ENCODE data around the gene MRPS34.
A peak's percentile ranks its signal among the peaks of the same experiment; 100 is the strongest.

Gene MRPS34

GRCh38 chr16:1759511-1759910, 13.4 kb downstream of the MRPS34 start:
- no peaks in the 10 kb centered on the region for H3K27me3 Mint-ChIP-seq
- peaks cover 16% of the 10 kb centered on the region for H3K4me1 Mint-ChIP-seq
- DNase-seq = no peak
- ATAC-seq = no peak
- H3K27ac Mint-ChIP-seq = no peak overlapping the region
- H3K9me3 Mint-ChIP-seq = no peaks in the 10 kb centered on the region
- H3K4me3 Mint-ChIP-seq = no peak overlapping the region

- Mint-ChIP-seq H3K4me1 (peaks cover 16% of the 10 kb centered on the region), H3K9me3 (no peaks in the 10 kb centered on the region), H3K27ac (peak overlapping the region; percentile 52 to 89)
Observed at GRCh38 chr16:1758923-1759322, 14.0 kb downstream of the MRPS34 start.

DNA sequence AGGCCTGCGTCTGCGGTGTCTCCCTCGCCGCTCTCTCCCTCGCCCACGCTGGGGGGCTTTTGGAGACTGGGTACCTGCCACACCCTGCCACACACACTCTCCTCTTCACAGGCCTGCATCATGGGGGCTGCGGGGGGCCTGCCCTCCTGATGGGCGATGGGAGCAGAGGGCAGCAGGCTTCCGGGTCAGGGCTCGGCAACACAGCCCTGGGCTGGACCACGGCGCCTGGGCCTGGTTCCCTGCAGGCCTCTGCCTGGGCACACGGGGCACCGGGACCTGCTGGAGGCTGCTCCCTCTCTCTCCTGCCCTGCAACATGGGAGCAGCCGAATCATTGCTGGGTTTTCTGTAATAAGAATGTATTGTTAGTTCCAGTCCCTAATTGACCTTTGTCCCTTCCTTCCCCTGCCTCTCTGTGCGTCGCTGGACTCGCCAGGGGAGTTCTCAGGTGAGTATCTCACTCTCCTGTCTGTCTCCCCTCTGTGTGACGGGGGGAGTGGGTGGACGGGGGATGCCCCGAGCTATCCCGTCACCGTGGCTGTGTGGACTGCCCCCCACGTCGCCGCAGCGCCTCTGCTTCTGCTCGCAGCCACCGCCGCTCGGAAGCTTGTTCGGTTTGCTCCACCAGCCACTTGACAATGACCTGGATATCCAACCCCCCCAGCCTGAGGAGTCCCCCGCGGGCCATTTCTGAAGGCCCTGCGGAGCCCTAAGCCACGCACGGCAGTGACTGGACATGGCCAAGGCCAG, 15.0 kb downstream of the MRPS34 start:
- H3K27me3 Mint-ChIP-seq = no peaks in the 10 kb centered on the region
- no peak for DNase-seq
- no peak overlapping the region for H3K27ac Mint-ChIP-seq
- H3K9me3 Mint-ChIP-seq = no peaks in the 10 kb centered on the region
- peaks cover 16% of the 10 kb centered on the region for H3K4me1 Mint-ChIP-seq
- H3K4me3 Mint-ChIP-seq = no peak overlapping the region
- ATAC-seq = peak; percentile 11

More at GRCh38 chr16:1758923-1759322, 14.0 kb downstream of the MRPS34 start:
- DNase-seq = no peak
- no peaks in the 10 kb centered on the region for H3K27me3 Mint-ChIP-seq
- H3K4me3 Mint-ChIP-seq = no peak overlapping the region
- no peak for ATAC-seq

DNA sequence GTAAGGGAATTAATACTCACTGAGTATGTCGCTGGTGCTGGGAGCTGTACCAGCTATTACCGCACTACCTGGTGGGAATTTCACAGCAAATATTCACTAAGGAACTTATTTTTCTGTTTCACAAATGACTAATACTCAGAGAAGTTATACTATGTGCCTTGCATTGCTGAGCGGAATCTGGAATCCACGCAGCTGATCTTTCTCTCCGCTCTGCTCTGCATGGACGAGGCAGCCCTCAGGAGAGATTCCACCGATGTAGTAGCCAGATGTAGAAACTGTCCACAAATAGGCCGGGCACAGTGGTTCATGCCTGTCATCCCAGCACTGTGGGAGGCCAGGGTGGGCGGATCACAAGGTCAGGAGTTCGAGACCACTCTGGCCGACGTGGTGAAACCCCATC, 18.7 kb downstream of the MRPS34 start:
- peak overlapping the region in 1 of 2 donors; percentile 89 for H3K27ac Mint-ChIP-seq

DNA sequence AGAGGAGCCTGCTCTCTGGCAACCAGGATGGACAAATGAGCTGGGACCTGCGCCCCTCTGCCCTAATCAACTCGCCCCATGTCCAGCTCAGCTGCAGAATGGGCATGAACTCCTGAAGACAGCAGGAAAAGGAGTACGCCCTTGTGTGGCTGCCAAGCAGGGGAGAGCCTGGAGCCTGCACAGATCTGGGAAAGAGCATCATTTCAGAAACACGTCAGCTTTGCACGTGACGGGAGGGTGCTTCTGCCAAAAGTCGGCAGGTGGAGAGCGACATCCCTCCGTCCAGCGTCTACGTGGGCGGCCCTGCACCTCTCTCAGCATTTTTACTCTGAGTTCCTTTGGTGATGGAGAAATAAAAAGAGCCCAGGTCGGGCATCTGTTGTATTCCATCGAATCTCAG, 20.1 kb downstream of the MRPS34 start:
- Mint-ChIP-seq H3K27ac (no peak overlapping the region), H3K27me3 (no peaks in the 10 kb centered on the region), H3K4me3 (no peak overlapping the region), H3K9me3 (no peaks in the 10 kb centered on the region), H3K4me1 (peaks cover 14% of the 10 kb centered on the region)
- ATAC-seq = no peak
- no peak for DNase-seq

More for the DNA sequence above, 18.7 kb downstream of the MRPS34 start:
- DNase-seq (no peak), ATAC-seq (no peak)
- no peaks in the 10 kb centered on the region for H3K27me3 Mint-ChIP-seq
- no peaks in the 10 kb centered on the region for H3K9me3 Mint-ChIP-seq
- no peak overlapping the region for H3K4me3 Mint-ChIP-seq
- H3K4me1 Mint-ChIP-seq = peaks cover 16% of the 10 kb centered on the region

- Mint-ChIP-seq H3K4me3 (no peak overlapping the region), H3K27me3 (no peaks in the 10 kb centered on the region), H3K27ac (peak overlapping the region in 1 of 2 donors; percentile 27), H3K9me3 (no peaks in the 10 kb centered on the region), H3K4me1 (peaks cover 5% of the 10 kb centered on the region)
- ATAC-seq (no peak), DNase-seq (no peak)
Observed at GRCh38 chr16:1751946-1752345, 21.0 kb downstream of the MRPS34 start.

GRCh38 chr16:1749152-1750117, 23.5 kb downstream of the MRPS34 start:
- ATAC-seq = no peak
- DNase-seq = no peak
- Mint-ChIP-seq H3K9me3 (no peaks in the 10 kb centered on the region), H3K27ac (no peak overlapping the region), H3K4me1 (no peaks in the 10 kb centered on the region), H3K4me3 (no peak overlapping the region), H3K27me3 (no peaks in the 10 kb centered on the region)

DNA sequence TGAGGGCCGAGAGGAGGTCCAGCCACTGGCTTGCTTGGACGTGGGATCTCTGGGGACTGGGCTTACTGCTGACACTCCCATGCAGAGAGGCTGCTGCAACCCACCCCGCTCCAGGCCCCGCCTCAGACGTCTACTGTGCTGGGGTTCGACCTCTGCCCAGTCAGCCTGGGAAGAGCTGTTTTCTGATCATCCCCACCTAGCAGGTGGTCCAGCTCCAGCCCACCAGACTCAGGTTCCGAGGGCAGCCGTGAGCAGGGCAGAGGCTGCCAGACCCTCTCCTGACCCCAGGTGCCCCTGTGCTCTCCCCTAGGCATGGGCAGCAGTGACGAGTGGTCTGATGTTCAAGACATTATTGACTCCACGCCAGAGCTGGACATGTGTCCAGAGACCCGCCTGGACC, 25.0 kb downstream of the MRPS34 start:
- Mint-ChIP-seq H3K4me1 (no peaks in the 10 kb centered on the region), H3K4me3 (no peak overlapping the region), H3K27me3 (no peaks in the 10 kb centered on the region), H3K27ac (no peak overlapping the region), H3K9me3 (no peaks in the 10 kb centered on the region)
- DNase-seq (no peak), ATAC-seq (no peak)

- Mint-ChIP-seq H3K27ac (no peak overlapping the region), H3K4me1 (no peaks in the 10 kb centered on the region), H3K4me3 (no peak overlapping the region), H3K27me3 (no peaks in the 10 kb centered on the region), H3K9me3 (no peaks in the 10 kb centered on the region)
- DNase-seq (no peak), ATAC-seq (no peak)
Observed at GRCh38 chr16:1746693-1747195, 26.2 kb downstream of the MRPS34 start.

GRCh38 chr16:1745900-1746692, 26.8 kb downstream of the MRPS34 start:
- ATAC-seq = no peak
- Mint-ChIP-seq H3K4me3 (no peak overlapping the region), H3K27ac (no peak overlapping the region)

GRCh38 chr16:1745181-1745899, 27.6 kb downstream of the MRPS34 start:
- Mint-ChIP-seq H3K4me1 (no peaks in the 10 kb centered on the region), H3K27ac (peak overlapping the region in 1 of 2 donors; percentile 57), H3K4me3 (no peak overlapping the region), H3K27me3 (no peaks in the 10 kb centered on the region), H3K9me3 (no peaks in the 10 kb centered on the region)
- DNase-seq = no peak
- no peak for ATAC-seq

More at GRCh38 chr16:1745900-1746692, 26.8 kb downstream of the MRPS34 start:
- Mint-ChIP-seq H3K9me3 (no peaks in the 10 kb centered on the region), H3K4me1 (no peaks in the 10 kb centered on the region), H3K27me3 (no peaks in the 10 kb centered on the region)
- no peak for DNase-seq

DNA sequence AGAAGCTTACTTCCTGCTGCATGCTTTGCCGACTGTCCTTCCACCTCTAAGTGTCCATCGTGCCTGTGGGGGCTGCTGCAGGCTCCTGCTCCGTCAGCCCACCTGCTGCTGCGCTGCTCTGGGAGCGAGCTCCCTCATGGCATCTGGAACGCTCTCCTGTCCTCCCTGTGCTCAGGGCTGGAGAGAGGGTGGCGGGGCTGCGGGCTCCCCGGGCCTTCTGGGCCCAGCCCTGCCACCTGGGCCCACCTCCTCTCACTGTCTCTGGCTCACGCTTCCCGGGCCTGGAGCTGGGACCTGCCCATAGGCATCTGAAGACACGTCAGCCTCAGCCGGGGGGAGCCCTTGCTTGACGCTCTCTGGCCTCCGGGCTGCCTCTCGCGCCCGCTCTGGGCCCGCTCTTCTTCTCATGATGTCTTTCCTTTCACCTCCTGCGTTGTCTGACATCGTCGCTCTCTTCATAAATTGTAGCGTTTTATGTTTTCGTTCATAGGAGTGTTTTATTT, 28.5 kb downstream of the MRPS34 start:
- H3K4me1 Mint-ChIP-seq = no peaks in the 10 kb centered on the region
- ATAC-seq = no peak
- no peak overlapping the region for H3K27ac Mint-ChIP-seq
- no peaks in the 10 kb centered on the region for H3K27me3 Mint-ChIP-seq
- H3K4me3 Mint-ChIP-seq = no peak overlapping the region
- no peaks in the 10 kb centered on the region for H3K9me3 Mint-ChIP-seq
- DNase-seq = no peak

- Mint-ChIP-seq H3K4me1 (no peaks in the 10 kb centered on the region), H3K27me3 (no peaks in the 10 kb centered on the region), H3K4me3 (no peak overlapping the region), H3K9me3 (no peaks in the 10 kb centered on the region), H3K27ac (no peak overlapping the region)
- DNase-seq = no peak
- ATAC-seq = no peak
Observed at GRCh38 chr16:1743376-1744337, 29.3 kb downstream of the MRPS34 start.
